NCI-H1048 (cell line): ENCODE measurements around the gene PRRG2.

Experiments used
- DNase-seq: peaks from one replicate; lab custom pipeline; 2025; lab: John Stamatoyannopoulos, UW

PRRG2 gene

GRCh38 chr19:49589502-49589905 is 8.4 kb downstream of the PRRG2 start:
- no peak for DNase-seq

DNA sequence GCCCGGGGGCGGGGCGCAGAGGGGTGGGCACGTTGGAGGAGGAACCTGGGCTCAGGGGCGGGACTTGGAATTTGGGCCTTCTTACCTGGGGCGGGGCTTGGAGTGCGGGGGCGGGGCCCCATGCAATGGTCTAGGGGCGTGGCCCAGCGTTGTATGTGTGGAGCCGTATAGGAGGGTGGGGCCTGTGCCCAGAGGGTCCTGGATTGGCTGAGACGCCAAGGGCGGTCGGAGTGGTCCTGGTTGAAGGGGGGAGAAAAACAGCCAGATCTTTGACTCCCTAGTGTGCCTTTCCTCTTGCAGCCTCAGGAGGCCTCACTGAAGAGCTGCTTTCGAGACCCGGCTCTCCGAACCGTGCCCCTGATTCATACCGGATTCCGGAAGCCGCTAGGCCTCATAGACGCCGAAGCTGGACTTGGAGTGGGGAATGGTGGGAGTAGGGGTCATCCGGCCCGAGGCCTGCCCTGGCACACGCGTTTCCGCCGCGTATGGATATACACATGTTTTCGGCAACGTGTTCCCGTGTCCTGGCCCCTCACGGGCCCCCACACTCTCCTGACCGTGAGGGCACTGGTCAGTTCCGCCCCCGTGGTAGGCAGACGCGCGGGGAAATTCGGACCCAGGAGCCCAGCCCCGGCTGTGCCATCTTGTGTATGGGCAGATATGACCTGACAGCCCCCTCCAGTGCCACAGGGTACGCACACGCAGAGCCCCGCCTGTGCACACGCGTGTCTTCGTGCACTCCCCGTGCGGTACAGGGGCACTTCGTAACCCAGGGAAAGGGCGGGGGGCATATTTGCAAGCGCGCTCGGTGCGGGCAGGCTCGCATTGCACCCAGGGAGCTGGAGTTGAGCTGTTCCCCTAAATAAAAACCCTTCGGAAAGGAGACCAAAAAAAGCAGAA is 9.2 kb downstream of the PRRG2 start:
- peak; percentile 89 for DNase-seq

DNA sequence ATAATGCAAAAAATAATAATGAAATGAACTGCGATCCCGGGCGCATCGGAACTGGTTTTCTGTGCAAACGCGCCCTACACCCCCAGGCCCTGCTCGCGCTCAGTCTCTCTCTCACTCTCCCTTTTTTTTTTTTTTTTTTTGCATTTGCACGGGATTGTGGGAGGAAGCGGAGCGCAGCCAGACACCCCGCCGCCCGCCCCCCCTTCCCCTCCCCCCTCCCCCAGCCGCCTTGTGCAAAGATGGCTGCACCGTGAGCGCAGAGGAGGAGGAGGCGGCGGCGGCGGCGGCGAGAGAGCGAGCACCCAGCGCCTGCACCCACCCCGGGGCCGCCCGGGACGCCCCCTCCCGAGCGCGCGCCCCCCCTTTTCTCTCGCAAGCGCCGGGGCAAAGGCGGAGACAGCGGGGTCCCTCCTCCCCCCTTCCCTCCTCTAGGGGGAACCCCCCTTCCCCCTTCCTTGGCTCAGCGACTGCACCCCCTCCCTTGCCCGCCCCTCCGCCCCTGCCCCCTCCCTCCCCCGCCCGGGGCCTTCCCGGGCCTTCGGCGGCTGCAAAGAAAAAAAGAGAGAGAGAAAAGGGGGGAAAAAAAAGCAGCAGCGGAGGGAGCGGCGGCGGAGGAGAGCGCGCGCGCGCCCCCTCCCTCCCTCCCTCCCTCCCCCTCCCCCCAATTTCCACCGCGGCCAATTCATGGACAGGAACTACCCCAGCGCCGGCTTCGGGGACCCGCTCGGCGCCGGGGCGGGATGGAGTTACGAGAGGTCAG is 10.0 kb downstream of the PRRG2 start, which contains the start of gene PRR12:
Gene PRR12, plus strand, starts transcription at position 212 of the 760 bp plus-strand sequence. Its CDS starts 473 bp downstream, at position 685.
- DNase-seq = peak; percentile 61

DNA sequence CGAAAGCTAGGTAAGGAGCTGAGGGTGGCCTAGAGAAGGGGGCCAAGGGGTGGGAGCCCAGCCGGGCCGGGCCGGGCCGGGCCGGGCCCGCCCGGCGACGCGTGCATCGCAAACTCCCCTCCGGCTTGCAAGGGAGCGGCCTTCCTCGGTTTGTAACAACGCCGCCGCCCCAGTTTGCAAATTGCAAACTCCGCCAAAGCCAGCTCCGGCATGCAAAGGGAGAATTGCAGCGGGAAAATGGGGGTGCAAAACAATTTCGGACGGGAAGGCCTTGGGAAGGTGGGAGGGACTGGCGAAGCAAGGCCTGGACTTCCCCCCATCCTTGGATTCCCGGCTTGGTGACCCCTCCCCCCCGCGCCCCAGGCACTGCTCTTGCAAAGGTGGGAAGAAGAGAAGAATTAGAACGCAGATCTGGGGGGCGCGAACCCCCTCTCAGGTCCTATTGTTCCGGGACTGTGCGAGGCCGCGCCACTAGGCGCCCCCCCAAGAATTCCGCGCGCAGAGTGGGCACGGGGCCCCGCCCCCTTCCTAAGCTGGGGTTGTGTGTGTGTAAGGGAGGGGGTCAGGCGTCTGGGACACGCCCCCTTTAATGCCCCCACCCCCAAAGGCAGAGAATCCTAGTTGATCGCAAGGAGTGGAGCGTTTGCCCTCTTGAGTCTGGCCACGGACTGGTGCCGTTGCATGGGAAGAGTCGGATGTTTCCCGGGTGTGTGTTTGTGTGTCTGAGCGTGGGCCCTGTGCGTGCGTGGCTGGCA is 10.8 kb downstream of the PRRG2 start:
- DNase-seq = no peak

DNA sequence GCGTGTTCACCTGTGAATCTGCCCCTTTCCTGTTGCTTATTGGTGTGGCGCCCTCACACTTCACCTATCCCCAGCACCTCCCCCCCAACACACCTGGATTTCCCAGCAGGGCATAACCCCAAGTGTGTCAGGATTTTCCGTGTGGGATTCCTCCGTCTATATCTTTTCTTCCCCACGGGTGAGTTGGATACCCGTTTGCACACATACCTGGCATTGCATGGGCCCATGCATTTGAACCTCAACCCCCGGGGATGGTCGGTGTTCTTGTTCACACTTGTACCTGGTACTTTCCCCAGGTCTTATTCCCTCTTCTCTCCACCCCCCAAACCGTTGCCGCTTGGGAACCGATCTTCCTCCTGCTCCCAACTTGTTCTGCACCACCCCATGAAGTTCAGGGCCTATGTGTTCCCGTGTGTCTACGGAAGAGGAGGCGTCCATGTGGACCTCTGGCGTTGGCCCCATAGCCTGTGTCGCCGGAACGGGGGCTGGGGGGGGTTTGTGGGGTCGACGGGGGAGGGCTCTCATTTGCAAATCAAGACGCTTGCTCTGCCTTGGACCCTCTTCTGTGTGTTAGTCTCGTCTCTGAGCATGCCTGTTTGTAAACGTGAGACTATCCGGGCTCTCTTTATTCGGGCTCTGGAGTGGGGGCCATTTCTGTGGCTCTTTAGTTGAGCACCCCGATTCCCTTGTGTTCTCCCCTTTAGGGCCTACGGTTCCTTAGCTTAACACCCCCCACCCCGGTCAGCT is 11.5 kb downstream of the PRRG2 start:
- no peak for DNase-seq

DNA sequence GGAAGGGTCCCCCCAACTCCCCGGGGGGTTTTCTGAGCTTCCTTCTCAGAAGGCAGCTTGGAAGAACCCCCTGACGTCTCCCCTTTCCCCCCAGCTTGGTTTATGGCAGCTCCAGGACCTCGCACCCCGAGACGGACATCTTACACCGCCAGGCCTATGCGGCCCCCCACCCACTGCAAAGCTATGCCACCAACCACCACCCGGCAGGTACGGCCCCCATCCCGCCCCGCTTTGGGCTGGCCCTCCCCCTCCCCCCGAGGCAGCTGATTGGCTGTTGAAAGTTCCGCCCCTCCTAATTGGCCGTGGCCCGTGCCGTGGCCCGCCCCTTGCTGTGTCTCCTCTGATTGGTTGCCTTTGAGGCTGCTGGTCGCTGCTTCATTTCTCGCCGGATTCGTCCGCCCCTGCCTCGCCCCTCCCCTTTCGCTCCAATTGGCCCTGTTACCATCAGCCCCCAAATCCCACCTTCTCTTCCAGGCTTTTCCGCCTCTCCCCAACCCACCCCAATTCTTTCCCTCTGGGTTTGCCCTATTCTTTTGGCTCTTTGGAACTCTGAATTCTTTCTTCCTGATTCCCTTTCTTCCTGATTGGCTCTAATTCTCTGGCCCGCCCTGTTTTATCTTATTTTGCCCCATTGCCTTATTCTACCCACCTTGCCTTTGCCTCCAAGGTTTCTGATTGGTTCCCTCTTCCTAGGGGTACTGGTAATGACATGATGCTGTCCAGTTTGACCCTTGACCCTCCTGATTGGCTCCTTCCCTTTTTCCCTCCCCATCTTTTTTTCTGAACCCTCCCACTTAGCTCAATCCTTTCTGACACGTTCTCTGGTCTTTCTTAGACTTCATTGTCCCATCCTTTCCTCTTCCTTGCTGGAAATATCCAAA is 12.4 kb downstream of the PRRG2 start:
- DNase-seq = peak; percentile 86

GRCh38 chr19:49594157-49594992 is 13.3 kb downstream of the PRRG2 start:
- no peak for DNase-seq

GRCh38 chr19:49594993-49595818 is 14.1 kb downstream of the PRRG2 start:
- no peak for DNase-seq

DNA sequence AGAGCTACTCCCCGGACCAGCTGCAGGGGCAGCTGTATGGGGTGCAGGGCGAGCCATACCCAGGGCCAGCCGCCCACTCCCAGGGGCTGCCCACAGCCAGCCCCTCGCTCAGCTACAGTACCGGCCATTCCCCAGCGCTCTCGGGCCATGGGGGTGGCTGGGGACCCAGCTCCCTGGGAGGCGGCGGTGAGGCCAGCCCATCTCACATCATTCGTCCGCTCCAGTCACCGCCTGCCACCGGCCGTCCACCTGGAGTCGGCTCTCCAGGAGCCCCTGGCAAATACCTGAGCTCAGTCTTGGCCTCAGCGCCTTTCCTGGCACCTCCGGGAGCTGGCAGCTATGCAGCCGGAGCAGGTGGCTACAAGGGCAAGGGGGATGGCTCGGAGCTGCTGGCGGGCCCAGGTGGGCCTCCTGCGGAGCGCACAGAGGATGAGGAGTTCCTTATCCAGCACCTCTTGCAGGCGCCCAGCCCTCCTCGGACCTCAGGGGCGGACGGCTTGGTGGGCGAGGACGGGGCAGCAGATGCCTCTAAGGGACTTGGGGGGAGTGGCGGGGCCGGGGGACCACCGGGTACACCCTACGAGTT is 14.8 kb downstream of the PRRG2 start:
- DNase-seq = no peak

- no peak for DNase-seq
These were observed 15.3 kb downstream of the PRRG2 start for GRCh38 chr19:49596407-49596806.

DNA sequence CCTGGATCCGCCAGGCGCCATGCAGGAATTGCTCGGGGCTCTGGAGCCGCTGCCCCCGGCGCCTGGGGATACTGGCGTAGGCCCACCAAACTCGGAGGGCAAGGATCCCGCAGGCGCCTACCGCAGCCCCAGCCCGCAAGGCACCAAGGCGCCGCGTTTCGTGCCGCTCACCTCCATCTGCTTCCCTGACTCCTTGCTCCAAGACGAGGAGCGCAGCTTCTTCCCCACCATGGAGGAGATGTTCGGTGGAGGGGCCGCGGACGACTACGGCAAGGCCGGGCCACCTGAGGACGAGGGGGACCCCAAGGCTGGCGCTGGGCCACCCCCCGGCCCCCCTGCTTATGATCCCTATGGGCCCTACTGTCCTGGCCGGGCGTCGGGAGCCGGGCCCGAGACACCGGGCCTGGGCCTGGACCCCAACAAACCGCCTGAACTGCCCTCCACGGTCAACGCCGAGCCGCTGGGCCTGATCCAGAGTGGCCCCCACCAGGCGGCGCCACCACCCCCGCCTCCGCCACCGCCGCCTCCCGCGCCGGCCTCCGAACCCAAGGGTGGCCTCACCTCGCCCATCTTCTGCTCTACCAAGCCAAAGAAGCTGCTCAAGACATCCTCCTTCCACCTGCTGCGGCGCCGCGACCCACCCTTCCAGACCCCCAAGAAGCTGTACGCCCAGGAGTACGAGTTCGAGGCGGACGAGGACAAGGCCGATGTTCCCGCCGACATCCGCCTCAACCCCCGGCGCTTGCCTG is 16.0 kb downstream of the PRRG2 start:
- DNase-seq = no peak

GRCh38 chr19:49597703-49597974 is 16.5 kb downstream of the PRRG2 start:
- no peak for DNase-seq

GRCh38 chr19:49599378-49600295 is 18.5 kb downstream of the PRRG2 start:
- DNase-seq = no peak

- no peak for DNase-seq
These were observed 20.4 kb downstream of the PRRG2 start for GRCh38 chr19:49601482-49602038.

- no peak for DNase-seq
These were observed 21.7 kb downstream of the PRRG2 start for GRCh38 chr19:49602806-49603205.

- DNase-seq = no peak
These were observed 24.5 kb downstream of the PRRG2 start for GRCh38 chr19:49605605-49606004.
